Activated CD8-positive, alpha-beta memory T cell treated with anti-CD3 and anti-CD28 coated beads, Interleukin-2, amount 50 U/mL, for 24 hours (primary cell): ENCODE data around the gene JAK1.
"Not testable (repeated sequence)": the region's sequence is repeated elsewhere in the genome, so short reads cannot be mapped to it uniquely, and the experiment has no call there.

Experiments used
- DNase-seq: peaks from one replicate; pipeline ENCODE4 v3.0.0-alpha.2; 2020; ENCODE audit errors: extremely low read depth

Gene JAK1

DNA sequence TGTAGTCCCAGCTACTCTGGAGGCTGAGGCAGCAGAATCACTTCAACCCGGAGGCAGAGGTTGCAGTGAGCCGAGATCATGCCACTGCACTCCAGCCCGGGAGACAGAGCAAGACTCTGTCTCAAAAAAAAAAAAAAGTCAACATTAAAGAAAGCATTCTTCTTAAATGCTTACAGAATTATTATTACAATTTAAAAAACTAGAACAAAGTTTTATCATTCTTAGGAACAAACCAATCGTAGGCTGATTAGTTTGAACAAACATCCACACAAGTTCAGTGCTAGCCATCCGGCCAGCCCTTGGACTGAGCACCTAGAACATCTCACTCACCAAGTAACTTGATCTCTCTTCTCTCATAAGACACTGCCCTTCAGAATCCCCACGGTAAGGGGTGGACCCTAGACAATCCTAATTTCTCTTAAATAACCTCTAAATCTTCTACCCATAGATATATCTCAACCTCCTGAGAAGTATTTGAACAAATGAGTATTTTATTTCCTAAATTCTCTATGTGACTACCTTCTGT lies 16.0 kb downstream of the JAK1 start:
- no peak for DNase-seq

- DNase-seq, result no peak
These were observed 17.2 kb downstream of the JAK1 start for GRCh38 chr1:64948905-64949833.

- DNase-seq, result no peak
These were observed 18.1 kb downstream of the JAK1 start for GRCh38 chr1:64948216-64948615.

GRCh38 chr1:64946916-64947315 lies 19.4 kb downstream of the JAK1 start:
- DNase-seq, result no peak

DNA sequence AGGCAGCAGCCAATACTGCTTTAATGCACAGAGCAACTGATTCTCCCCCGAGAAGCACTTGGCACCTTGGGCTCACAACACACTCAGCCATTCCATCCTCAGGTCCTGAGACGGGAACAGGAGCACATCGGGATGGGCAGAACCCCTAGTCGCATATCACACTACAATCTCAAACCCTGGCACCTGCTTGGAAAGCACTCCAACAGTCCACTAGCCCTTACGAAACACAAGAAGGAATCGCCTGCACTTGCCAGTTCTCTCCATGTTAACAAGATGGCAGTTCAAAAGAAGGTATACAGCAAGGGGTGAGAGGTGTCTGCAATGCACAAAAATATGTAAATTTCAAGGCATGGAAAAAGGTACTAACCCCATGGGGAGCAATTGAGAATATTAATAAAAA lies 21.4 kb downstream of the JAK1 start:
- DNase-seq, result no peak

- DNase-seq, result no peak
These were observed 23.7 kb downstream of the JAK1 start for GRCh38 chr1:64942675-64943074.

GRCh38 chr1:64942118-64942517 lies 24.2 kb downstream of the JAK1 start:
- no peak for DNase-seq

GRCh38 chr1:64941461-64942117 lies 24.8 kb downstream of the JAK1 start:
- no peak for DNase-seq

- no peak for DNase-seq
These were observed 26.3 kb downstream of the JAK1 start for GRCh38 chr1:64940025-64940424.

DNA sequence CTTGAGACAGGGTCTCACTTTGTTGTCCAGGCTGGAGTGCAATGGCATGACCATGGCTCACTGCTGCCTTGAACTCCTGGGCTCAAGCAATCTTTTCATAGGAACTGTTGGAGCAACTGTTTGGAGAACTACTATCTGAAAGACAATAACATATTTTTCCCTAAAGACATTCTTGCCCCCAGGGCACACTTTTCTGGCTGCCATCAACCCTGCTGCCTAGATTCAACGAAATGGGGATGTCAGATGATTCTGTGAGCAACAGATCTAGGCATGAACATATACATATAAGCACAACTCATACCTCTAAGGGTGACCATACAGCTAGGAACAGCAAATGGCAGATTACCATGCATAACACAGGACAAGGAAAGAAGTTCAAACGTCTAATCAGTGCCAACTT lies 27.4 kb downstream of the JAK1 start:
- no peak for DNase-seq

DNA sequence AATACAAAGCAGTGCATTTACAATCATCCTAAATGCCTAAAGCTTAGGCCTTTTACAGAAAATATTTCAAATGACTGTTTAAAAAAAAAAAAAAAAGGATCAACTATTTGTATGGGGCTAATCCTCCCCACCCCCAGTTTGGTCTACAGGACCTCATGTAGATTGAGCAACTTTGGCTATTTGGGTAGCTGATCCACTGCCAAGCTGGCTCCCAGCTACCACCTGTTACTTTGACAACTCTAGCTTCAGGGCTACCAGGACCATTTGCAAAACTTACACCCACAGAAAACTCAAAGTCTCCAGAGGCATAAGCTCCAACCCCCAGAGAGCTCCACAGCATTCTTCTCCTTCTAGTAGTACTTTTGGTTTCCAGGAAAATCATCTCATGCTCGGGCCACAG lies 29.4 kb downstream of the JAK1 start:
- DNase-seq, result no peak

- DNase-seq, result no peak
These were observed 30.7 kb downstream of the JAK1 start for GRCh38 chr1:64935551-64936155.

DNA sequence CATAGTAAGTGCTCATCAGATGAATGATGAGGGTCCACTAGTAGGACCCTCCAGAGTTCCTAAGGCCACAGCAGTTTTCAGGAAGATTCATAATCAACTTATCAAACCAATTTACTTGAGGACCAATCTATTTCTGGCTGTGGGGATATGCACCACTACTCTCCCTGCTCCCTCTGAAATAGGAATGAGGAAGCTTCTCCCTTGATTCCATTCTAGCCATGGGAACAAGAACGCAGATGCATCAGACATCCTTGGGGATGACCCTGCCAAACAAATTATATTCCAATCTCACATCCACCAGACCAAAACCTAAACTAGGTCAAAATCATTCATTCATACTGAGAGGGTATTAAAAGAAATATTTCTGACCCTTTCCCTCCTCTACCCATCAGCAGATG lies 31.5 kb downstream of the JAK1 start:
- DNase-seq, result no peak

DNA sequence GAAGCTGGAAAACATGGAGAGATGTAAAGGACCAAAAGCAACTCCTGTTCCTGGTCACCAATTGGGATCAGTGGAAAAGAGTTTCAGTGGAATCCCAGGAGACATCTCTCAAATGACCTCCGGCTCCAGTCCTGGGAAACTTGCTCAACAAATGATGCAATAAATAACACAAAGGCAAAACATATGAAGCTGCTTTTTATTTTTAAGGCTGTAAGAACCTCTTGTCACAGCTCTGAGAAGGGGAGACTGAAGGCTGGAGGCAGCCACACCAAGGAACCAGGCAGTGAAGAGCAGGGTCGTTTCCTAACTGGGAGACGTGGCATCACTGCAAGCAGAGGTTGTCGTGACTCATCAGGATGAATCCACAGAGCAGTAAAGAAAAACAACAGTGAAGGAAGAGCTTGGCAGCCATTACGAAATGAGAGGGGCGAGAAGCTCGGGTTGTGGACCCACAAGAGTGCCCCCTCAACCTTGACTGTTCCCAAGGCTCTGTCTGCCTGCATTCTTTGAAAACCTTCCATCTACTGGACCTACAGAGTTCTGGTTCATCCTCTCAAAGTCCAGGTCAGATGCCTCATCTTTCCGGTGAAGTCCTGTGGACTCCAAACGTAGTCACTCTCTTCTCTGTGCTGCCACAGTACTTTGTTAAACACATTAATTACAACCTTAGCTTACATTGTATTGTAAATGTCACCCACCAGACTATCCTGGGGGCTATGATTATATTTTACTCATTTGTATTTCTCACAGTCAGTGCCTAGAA lies 32.1 kb downstream of the JAK1 start:
- no peak for DNase-seq

GRCh38 chr1:64933296-64934070 lies 32.9 kb downstream of the JAK1 start:
- DNase-seq, result no peak

DNA sequence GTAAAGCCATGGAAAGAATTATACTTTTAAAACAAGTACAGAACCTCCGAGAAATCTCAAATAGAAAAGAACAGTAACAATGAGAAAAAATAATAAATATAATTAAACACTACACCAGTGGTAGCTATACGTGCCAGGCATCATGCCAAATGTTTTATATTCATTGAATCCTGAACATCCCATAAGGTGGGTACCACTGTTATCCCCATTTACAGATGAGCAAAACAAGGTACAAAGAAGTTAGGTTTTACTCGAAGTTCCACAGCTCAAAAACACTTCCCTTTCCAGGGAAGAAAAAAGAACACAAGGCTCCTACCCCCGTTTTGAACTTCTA lies 33.4 kb downstream of the JAK1 start:
- DNase-seq, result no peak

GRCh38 chr1:64930640-64931039 lies 35.7 kb downstream of the JAK1 start:
- not testable (repeated sequence) for DNase-seq

- DNase-seq, result no peak
These were observed 37.1 kb downstream of the JAK1 start for GRCh38 chr1:64929221-64929620.

DNA sequence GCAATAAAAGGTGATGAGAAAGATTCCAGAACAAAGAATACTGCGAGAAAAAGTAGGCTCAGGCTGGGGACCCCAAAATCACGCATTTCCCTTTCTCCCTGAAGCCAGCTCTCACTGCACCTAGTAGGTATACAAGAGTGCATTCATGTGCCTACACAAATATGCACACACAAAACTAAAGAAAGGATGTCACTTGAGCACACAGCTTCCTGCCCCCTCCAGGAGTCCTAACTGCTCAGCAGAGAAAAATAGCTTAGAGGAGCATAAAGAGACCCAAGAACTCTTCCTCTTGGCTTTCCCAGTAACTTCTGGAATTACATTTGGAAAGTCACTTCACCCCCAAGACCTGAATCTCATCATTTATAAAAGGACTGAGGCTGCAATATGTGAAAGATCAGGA lies 38.0 kb downstream of the JAK1 start:
- no peak for DNase-seq

GRCh38 chr1:64925594-64925993 lies 40.8 kb downstream of the JAK1 start:
- no peak for DNase-seq

DNA sequence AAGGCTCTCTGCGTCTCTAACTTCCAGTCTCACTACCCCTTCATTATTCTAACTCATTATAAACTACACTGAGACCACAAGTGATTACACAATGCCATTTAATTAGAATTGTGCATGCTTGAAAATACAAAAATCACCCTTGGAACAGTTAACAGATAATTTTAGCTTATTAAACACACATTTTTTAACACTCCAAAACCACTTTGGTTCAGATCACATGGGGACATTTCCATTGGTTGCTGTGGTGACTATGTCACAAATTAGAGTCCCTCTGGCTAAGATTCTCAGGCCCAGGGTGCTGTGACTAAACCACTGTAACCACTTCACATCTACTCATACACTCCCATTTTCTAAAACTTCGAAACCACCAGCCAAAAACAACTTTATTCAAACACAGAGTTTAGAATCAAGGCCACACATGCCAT lies 43.0 kb downstream of the JAK1 start:
- DNase-seq, result peak; percentile 31
